ENCODE measurements around the gene TNP2. TPM values are rescaled to one million over a fixed set of nuclear protein-coding genes. Genes with fewer than 3 reads are reported as not detected.
"Not testable (repeated sequence)": the region's sequence is repeated elsewhere in the genome, so short reads cannot be mapped to it uniquely, and the experiment has no call there.

TNP2 gene
- total RNA-seq, 1 donor from 2014 or later: not detected

- no peaks in the 10 kb centered on the region for H3K9me3 Mint-ChIP-seq (ENCODE audit: low read depth)
- peaks cover 4% of the 10 kb centered on the region for H3K27me3 Mint-ChIP-seq (ENCODE audit: low read depth)
- H3K4me3 Mint-ChIP-seq (ENCODE audit: unreplicated experiment): no peak overlapping the region
- peaks cover 9% of the 10 kb centered on the region for H3K4me1 Mint-ChIP-seq (ENCODE audit: low read depth)
- no peak for TF ChIP-seq CTCF (IDR thresholded peaks at IDR 0.05)
- H3K36me3 Mint-ChIP-seq (ENCODE audit: low read depth): no peaks in the 10 kb centered on the region
- no peak overlapping the region for H3K27ac Mint-ChIP-seq (ENCODE audit: unreplicated experiment)
- DNase-seq (ENCODE audit: low spot score): no peak
Observed at GRCh38 chr16:11224096-11224893, 44.8 kb downstream of the TNP2 start.

- H3K36me3 Mint-ChIP-seq (ENCODE audit: low read depth); H3K27ac Mint-ChIP-seq (ENCODE audit: unreplicated experiment); DNase-seq (ENCODE audit: low spot score); H3K4me1 Mint-ChIP-seq (ENCODE audit: low read depth); H3K27me3 Mint-ChIP-seq (ENCODE audit: low read depth); H3K4me3 Mint-ChIP-seq (ENCODE audit: unreplicated experiment): not testable (repeated sequence)
- peaks cover 18% of the 10 kb centered on the region for H3K9me3 Mint-ChIP-seq (ENCODE audit: low read depth)
Observed at GRCh38 chr16:11220507-11220906, 48.6 kb downstream of the TNP2 start.

DNA sequence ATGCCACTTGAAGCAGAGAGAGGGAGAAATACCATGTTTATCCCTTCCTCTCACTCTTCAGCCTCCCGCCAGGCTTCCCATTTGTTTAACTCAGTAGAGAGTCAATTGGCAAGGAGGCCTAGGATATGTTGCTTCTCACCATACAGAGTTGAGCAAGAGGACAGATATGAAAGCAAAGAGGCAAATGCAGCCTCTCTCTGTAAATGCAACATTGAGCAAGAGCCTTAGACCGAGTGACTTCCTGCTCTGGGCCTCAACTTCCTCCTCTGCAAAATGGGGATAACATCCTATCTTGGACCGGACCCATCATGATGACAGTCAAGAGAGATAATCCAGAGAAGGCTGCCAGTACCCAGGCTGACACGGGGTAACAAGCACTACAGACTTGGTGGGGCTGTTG lies 49.9 kb downstream of the TNP2 start:
- peaks cover 18% of the 10 kb centered on the region for H3K9me3 Mint-ChIP-seq (ENCODE audit: low read depth)
- no peak for TF ChIP-seq CTCF (IDR thresholded peaks at IDR 0.05)
- H3K27ac Mint-ChIP-seq (ENCODE audit: unreplicated experiment): no peak overlapping the region
- peaks cover 5% of the 10 kb centered on the region for H3K36me3 Mint-ChIP-seq (ENCODE audit: low read depth)
- no peak for DNase-seq (ENCODE audit: low spot score)
- H3K27me3 Mint-ChIP-seq (ENCODE audit: low read depth): peaks cover 2% of the 10 kb centered on the region
- no peak overlapping the region for H3K4me3 Mint-ChIP-seq (ENCODE audit: unreplicated experiment)
- H3K4me1 Mint-ChIP-seq (ENCODE audit: low read depth): peaks cover 3% of the 10 kb centered on the region

GRCh38 chr16:11218604-11218962 lies 50.5 kb downstream of the TNP2 start:
- Mint-ChIP-seq H3K36me3 (ENCODE audit: low read depth) (peaks cover 5% of the 10 kb centered on the region), H3K9me3 (ENCODE audit: low read depth) (peaks cover 18% of the 10 kb centered on the region), H3K4me1 (ENCODE audit: low read depth) (no peaks in the 10 kb centered on the region), H3K27me3 (ENCODE audit: low read depth) (no peaks in the 10 kb centered on the region), H3K27ac (ENCODE audit: unreplicated experiment) (no peak overlapping the region), H3K4me3 (ENCODE audit: unreplicated experiment) (no peak overlapping the region)
- peak; percentile 71 for TF ChIP-seq CTCF (IDR thresholded peaks at IDR 0.05)
- no peak for DNase-seq (ENCODE audit: low spot score)

Small RNAs within 50 kb of the gene (microRNA-seq; reads per million reads assigned to microRNA genes)
- not detected for gene MIR548H2 (ENCODE audit: borderline number of aligned reads)

Other genes starting within 250 kb of the TNP2 start
- 2.7 to 4.6 TPM (median 3.6 TPM) in 3 replicates for gene SOCS1, start 13.1 kb downstream of the TNP2 start, total RNA-seq
- gene PRM3, start 4.3 kb upstream of the TNP2 start, total RNA-seq: not detected in 3 replicates
- not detected in 3 replicates for gene PRM2, start 7.2 kb upstream of the TNP2 start, total RNA-seq
- not detected in 3 replicates for gene PRM1, start 12.0 kb upstream of the TNP2 start, total RNA-seq
- 1.6 to 6.5 TPM (median 1.7 TPM) in 3 replicates for gene RMI2, start 76.1 kb upstream of the TNP2 start, total RNA-seq